MM.1S (cell line): Measurements from ENCODE around the gene KCTD5.

Experiments used
- CTCF ChIP-seq: fragments of 300-600 bp; sonication (generic); IDR thresholded peaks from 2 replicates; pipeline ENCODE4 v1.5.1; 2016; ENCODE audit warnings: antibody characterized with exemption, low read length, mixed read lengths
- EZH2 ChIP-seq: fragments of 300-600 bp; sonication (generic); optimal IDR thresholded peaks from 2 replicates; pipeline ENCODE3; 2017; ENCODE audit warnings: low read depth, mild to moderate bottlenecking, antibody characterized with exemption, low read length, mixed read lengths

GRCh38 chr16:2740476-2740875 is 58.2 kb downstream of the KCTD5 start:
- TF ChIP-seq CTCF (no peak), EZH2 (no peak)
